NCI-H2227 (cell line): ENCODE measurements around the gene ACVR1B.

Experiments used
- DNase-seq: peaks from one replicate; lab custom pipeline; 2025; ENCODE audit not compliant: unreplicated experiment; lab: John Stamatoyannopoulos, UW

Gene ACVR1B

GRCh38 chr12:51951199-51951842 is at the start of gene ACVR1B:
Gene ACVR1B, plus strand, starts transcription at chr12:51951699. Its CDS starts 45 bp downstream, at chr12:51951744.
- DNase-seq, result peak; percentile 92

GRCh38 chr12:51901881-51902280 is 49.6 kb upstream of the ACVR1B start:
- DNase-seq, result no peak

- DNase-seq, result no peak
Observed at GRCh38 chr12:51904951-51905470, 46.5 kb upstream of the ACVR1B start.

GRCh38 chr12:51905471-51906429 is 45.7 kb upstream of the ACVR1B start:
- peak; percentile 26 for DNase-seq

GRCh38 chr12:51906430-51907082 is 44.9 kb upstream of the ACVR1B start:
- no peak for DNase-seq

GRCh38 chr12:51907083-51907855 is 44.2 kb upstream of the ACVR1B start, which contains the start of gene ACVRL1:
Gene ACVRL1, plus strand, starts transcription at chr12:51907504. Its CDS starts 4,971 bp downstream, at chr12:51912475.
- no peak for DNase-seq

- no peak for DNase-seq
Observed at GRCh38 chr12:51907856-51908425, 43.6 kb upstream of the ACVR1B start.

- no peak for DNase-seq
Observed at GRCh38 chr12:51908876-51909592, 42.5 kb upstream of the ACVR1B start.

- DNase-seq, result no peak
Observed at GRCh38 chr12:51910168-51910567, 41.3 kb upstream of the ACVR1B start.

GRCh38 chr12:51910691-51911090 is 40.8 kb upstream of the ACVR1B start:
- no peak for DNase-seq

GRCh38 chr12:51911307-51911706 is 40.2 kb upstream of the ACVR1B start:
- no peak for DNase-seq

GRCh38 chr12:51911788-51912711 is 39.4 kb upstream of the ACVR1B start:
- no peak for DNase-seq

GRCh38 chr12:51913071-51914033 is 38.1 kb upstream of the ACVR1B start:
- DNase-seq, result no peak

GRCh38 chr12:51914034-51914923 is 37.2 kb upstream of the ACVR1B start:
- DNase-seq, result no peak

GRCh38 chr12:51915003-51915625 is 36.4 kb upstream of the ACVR1B start:
- no peak for DNase-seq

GRCh38 chr12:51915951-51916350 is 35.5 kb upstream of the ACVR1B start:
- no peak for DNase-seq
